Dedifferentiated amniotic fluid mesenchymal stem cell (primary cell): ENCODE measurements around the gene PEAR1.

ENCODE experiments used
- DNase-seq: peaks from one replicate; pipeline ENCODE4 v3.0.0-alpha.2; 2016; ENCODE audit errors: extremely low spot score

Gene PEAR1

DNA sequence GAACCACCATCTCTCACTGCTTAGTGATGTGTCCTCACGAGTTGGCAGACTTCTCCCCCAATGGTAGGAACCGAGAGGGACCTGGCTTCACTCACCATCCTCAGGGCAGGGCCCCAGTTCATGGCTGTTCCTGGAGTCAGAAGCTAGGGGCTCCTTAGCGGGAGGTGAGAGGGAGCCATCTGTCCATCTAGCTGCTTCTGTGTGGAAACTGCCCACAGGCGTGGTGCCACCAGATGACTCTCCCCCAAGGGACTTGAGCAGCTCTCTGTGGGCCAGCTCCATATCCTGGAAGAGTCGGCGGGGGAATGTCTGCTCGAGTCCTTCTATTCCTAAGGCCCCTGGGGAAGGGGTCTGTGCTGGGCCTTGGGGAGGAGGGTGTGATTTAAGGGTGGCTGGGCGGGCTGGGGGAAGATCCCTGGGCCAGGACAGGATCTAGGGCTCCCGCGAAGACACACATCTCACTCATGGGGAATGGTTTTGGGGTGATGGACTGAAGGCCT, 43.3 kb downstream of the PEAR1 start:
- DNase-seq = no peak

DNA sequence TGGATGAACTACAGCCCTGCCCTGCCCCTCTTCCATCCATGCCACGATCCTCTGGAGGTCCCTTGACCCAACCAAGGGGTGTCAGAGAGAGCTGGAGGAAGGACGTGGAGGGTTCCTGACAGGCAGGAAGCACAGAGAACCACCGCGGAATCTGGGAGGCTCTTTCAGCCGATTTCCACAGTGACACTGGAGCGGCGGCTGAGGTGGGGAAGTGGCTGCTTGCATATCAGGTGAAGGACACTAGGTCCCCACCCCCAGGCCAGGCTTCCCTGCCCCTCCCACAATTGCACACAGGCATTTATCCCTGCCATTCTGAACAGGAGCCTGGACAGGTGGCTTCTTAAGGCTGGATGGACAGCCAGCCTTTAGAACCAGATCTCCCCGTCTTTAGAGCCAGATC, 44.4 kb downstream of the PEAR1 start:
- no peak for DNase-seq

DNA sequence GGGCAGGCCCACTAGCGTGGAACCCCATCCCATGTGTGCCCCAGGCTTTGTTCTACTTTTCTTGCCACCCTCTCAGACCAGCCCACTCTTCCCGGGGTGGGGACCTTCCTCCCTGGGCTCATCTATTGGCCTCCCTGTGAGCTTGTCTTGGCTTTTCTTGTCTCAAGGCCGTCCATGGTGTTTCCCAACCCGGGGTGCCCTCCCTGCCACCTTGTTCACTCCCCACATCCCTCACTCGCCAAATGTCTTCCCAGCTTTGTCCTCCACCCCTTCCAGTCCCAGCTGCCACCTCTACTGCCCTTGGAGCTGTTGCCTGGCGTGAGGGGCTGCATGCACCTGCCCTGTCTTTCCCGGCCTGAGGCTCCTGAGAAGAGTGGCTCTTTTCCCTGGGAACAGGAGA, 45.3 kb downstream of the PEAR1 start:
- no peak for DNase-seq

DNA sequence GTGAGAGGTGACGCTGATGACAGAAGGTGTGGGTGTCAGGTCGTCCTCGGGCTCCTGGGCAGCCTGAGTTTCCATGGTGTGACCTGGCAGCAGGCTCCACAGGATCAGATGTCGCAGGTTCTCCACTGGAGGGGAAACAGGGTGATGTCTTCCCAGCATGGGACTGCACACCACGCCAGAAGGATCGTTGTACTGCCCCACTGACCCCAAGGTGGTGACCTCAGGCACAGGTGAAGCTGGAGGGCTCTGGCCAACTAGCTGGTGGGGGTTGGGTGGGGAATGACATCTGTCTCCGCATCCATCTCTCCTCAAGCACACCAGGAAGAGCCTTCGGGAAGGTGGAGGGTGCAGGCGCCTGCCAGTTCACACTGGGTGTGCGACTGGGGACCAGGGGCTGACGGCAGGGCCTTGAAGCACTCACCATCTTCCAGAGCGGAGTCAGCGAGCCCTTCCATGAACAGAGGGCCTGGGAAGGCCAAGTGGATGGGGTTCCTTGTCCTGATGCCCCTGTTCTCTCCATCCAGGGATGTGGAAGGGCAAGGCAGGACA, 46.3 kb downstream of the PEAR1 start:
- no peak for DNase-seq

DNA sequence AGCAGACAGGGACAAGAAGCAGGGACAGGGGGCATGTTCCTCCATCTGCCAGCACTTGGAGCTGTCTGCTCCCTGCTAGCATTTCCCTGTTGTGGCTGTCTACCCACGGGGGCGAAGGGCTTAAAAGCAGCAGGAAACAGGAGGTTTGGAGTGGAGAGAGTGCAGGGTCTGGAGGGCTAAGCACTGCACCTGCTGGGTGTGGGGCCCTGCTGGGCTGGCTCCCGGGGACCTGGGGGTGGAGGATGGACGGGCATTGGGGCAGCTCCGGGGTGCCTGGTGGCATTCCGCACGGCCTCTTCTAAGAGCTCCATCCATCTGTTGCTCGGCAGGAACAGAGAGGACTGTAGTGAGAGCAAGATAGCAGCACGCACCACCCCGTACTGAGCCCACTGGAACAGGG, 48.2 kb downstream of the PEAR1 start:
- DNase-seq = no peak

DNA sequence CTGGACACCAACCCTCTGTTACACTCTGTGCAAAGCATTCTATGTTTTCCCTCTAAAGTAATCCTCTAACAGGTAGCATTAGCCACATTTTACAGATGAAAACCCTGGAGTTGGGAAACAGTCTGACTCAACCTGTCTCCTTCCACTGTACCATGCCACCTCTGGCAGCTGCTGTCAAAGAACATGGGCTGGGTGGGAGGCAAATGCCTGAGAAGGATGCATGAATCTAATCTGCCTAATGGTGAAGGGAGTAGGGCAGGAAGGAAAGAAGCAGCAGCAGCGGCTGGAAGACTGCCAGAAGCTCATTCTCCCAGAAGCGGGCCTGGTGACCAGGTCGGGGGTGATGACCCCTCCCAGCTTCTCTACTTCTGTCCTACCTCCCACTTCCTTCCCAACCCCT, 48.7 kb downstream of the PEAR1 start:
- no peak for DNase-seq

DNA sequence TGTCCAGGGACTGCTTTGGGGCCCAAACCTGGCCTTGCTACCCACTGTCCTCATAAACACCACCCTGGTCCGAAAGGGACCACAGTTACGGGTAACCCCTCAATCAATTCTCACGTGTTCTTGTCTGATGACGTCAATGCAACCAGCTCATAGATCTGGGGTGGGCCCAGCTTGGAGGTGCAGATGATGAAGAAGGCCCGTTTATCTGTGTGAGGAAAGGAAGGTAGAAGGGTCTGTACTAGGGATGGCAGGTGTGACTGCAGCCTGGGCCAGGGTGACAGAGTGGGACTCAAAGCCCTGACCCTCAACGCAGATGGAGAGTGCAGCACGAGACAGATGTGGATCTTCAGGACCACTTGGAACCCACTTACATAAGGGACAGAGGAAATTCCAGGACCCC, 49.1 kb downstream of the PEAR1 start:
- DNase-seq = no peak

DNA sequence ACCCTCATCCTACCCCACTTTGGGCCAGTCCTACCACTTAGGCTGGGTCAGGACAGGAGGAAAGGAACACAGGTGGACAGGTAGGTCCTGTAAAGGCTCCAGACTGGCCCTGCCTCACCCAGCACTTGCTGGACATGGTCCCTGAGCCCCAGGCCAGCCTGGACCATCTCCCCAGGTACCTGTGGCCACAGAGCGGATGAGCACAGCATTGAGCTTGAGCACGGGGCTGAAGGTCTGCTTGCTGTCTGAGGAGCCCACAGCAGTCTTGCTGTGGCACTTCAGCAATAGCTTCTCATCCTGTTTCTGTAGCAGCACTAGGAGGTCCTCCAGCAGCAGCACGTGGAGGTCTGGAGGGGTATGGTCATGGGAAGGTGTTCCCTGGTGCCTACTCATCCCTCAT, 50.2 kb downstream of the PEAR1 start:
- DNase-seq = no peak

DNA sequence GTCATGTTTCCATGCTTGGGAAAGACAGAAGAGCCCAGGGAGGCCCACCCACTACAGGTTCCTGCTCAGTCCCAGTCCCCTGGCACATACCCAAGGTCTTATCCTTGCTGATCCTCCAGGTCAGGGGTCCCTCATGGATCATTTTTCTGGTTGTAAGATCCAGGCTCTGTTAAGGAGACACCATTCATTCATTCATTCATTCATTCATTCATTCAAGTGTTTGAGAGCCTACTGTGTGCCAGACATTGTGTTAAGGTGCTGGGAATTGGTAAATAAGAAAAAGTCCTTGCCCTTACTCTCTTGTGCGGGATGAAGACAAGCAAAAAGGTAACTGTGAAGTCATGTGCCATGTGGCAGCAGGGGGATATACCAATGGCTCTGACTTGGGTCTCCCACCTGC, 50.8 kb downstream of the PEAR1 start:
- no peak for DNase-seq

DNA sequence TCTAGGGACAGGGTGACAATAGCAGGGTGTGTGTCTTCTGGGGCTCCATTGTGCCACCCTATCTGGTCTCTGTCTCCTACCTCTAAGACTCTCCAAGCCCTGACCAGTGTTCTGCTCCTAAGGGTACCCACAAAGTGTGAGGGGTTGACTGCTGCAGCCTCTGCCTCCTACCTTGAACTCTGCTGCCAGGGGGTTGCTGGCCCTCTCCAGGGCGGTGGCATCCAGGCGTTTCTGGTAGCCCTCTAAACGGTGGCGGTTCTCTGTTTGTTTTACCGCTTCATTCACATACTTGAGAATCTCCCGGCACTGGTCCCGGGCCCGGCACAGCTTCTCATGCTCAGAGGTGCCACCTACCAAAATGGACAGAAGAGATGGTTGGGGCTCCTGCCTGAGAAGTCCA, 51.3 kb downstream of the PEAR1 start:
- no peak for DNase-seq

DNA sequence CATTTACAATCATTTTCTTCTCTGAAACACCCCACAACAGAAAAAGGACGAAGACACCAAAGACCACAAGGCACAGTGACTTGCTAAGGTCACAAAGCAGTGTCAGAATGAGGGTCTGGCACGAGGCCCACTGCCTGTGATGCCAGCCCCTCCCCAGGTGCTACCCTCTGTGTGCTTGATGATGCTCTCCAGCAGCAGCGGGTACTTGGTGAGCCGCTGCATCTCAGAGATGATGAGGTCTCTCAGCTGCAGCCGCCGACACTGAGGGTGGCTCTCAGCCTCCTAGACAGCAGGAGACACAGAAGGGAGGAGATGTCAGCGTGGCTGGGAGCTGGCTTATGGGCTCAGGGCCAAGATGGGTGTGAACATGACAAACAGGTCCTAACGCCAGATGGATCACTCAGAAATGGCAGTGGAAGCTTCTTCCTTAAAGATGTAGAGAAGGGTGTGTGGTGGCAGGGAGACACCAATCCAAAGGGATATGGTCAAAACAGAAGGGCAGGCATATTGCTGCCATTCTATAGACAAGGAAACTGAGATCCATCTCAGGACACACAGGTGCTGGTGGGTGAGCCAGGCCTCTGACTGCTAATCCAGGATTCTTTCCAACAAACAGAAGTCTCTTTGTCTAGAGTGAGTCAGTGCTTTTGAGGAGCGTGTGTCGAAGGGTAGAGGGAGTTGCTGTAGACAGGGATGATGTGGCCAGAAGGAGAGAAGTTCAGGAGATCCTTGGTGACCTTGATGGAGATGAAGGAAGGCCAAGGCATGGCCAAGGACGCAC, 52.6 kb downstream of the PEAR1 start:
- no peak for DNase-seq

DNA sequence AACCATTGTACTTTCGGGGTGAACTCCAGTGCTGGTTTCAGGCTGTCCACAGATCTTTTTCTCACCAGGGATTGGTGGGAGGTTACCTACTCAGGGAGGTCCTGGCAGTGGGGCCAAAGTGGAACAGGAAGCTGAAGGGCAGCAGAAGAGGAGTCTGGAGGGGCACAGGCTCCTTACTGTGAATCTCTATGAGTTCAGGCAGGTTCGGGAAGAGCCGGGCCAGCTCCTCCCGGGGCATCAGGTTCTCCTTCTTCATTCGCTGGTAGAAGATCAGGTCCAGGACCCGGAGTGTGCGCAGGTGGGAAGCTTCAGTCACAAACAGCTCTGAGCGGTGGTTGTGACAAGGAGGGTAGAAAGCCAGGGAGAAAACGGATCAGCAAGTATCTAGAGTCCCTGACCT, 53.6 kb downstream of the PEAR1 start:
- no peak for DNase-seq

DNA sequence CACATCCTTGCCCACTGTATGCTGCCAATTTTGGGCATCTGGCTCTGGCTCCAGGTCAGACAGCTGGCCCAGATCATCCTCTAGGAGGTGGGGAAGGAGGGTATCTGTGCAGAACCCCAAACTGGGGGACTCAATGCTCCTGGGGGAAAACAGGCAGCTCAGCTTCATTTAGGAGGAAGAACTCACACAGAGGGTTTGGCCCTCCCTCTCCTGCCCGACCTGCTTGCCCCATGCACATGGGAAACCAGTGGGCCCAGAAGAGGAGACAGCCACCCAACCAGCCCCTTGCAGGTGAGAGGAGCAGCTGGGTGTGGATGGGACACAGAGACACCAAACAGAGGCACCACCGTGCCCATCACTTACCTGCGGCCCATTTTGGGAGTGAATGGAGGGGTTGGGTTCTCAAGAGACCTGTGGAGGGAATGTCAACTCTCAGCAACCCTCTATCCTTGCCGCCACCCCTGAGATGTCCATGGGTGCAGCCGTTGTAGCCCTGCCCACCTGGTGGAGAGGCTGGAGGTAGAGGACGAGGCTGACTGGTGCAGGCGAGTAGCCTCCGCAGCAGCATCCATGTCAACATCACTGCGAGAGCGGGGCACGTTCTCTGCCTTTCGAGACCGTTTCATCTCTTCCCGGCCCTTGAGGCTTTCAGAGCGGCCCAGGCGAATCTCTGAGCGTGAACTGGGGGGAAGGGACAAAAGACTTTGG, 54.5 kb downstream of the PEAR1 start:
- DNase-seq = no peak

DNA sequence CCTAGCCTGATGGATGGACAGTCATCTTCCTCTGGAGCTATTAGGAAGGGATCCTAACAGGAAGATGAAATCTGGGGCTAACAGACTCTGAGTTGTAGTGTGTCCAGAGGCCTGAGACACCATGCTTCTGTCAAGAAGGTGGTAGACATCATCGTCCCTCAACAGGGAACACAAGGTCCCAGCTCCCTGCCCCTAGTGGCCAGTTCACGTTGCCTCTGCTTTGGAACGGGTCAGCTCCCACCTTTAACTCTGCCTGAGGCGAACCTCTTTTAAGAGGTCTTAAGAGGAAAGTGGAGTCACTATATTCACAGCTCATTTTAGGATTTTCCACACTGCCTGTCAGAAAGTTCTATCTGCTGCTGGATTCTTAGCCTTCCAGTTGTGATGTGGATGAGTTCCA, 55.2 kb downstream of the PEAR1 start:
- no peak for DNase-seq

DNA sequence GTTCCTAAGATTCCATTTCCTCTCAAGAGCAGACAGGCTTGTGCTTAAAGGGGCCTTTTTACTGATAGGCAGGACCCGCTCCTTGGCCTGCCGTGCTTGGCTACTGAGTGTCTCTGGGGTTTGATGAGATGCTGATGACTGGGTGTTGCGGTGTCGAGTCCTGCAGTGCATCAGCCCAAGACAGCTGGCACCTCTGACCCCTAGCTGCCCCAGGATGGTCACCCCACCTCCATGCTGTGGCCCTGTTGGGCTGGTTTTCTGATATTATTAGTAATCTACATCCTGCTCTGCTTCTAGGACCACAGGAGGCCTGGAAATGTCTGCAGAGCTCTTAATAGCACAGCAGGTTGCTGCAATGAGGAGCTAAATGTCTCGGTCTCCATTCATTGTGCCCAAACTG, 55.6 kb downstream of the PEAR1 start:
- DNase-seq = no peak

DNA sequence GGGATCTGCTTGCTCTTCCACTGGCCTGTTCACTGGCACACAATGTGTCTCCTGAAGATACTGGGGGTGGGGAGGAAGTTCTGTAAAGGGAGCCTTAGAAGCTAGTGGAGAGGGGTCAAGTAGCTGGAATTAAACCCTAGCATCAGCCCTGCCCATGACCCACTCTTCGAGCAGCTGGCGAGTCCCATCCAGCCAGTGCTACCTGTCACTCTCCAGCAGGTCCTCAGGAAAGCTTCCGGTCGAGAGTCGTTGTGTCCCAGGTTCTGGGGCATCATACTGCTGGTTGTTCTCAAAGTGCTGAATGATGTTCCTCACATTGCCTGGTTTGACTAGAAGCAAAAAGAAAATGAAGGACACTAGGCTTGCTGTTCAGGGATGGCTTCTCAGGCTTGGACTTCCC, 57.9 kb downstream of the PEAR1 start:
- no peak for DNase-seq

DNA sequence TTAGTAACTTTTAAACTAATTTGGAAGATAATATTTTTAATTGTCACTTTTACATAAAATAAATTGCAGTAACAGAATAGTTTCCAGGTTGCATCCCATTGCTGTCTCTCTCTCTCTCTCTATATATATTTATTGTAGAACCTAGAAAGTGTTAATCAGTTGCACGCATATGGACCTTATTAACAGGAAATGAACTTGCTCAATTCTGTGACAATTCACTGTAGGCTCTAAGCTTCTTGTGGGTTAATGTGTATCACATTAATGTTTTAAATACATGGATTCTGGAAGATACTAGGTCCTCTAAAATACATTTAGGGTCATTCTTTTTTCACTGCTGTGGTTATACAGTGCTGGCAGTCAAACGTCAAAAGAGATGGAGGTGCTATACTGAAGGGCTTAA, 60.1 kb downstream of the PEAR1 start:
- no peak for DNase-seq

DNA sequence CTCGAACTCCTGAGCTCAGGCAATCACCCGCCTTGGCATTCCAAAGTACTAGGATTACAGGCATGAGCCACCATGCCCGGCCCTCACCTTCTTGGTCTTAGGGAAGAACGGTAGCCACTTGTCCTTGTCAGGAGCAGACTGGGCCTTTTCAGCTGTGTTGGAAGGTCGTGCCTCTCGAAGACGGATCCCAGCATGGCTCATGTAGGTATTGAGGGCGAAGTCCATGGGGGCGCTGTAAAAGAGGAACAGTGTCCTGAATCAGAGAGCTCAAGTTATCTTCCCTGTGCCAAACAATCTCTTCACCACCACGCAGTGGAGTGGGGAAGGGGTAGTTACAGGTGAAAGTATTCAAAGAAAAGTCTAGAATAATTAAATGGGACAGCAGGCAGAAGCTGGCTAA, 62.8 kb downstream of the PEAR1 start:
- no peak for DNase-seq

DNA sequence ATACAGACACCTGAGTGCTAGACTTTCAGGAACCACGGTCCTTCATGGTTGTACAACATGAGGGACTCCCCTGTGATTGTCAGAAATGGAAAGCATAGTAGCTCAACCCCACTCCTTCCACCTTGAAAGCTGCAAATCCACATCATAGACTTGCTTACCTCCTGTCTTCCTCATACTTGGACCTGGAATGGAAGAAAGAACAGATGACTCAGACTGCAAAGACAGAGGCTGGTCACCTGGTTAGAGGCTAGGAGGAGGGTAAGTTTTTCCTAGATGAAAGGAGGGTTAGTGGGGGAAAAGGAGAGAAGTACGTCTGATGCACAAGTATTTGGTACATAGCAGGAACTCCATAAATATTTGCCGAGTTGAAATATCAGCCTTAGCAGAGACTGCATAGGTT, 64.1 kb downstream of the PEAR1 start:
- DNase-seq = no peak

DNA sequence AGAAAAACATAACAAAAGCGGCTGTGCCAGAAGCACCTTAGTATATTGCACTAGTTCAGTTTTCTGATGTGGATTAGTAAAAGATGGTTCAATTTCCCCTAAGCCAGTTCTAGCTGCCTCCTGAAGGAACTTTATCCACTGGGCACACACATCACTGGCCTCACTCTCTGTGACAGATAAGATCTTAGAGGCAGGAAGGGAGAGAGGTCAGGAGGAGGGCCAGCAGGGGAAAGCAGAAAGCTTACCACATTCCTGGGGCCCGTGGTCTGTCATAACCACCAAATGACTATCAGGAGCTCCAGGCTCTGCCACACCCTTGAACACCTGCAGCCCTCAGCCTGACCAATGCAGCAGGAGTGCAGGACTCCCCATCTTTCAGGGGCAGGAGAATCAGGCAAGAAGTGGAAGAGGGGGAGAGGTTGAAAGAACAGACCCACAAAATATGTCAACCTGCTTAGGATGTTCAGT, 64.8 kb downstream of the PEAR1 start:
- no peak for DNase-seq

DNA sequence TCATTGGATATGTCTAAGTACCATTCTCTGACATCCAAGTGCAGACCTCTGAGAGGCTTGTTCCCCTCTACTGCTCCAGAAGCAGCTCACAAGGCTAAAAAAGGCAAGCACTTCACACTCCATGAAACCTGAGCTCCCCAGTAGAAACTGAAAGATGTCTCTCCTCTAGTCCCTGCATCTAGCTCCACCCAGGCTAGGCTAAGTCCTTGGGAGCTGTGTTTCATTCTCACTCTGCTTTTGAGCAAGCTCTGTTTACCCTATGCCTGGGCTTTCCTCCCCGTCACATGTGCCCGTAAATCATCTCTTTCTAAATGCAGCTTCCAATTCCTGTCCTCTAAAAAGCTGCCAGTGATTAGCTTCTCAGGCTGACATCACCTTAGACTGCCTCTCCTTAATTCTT, 65.9 kb downstream of the PEAR1 start:
- DNase-seq = no peak

DNA sequence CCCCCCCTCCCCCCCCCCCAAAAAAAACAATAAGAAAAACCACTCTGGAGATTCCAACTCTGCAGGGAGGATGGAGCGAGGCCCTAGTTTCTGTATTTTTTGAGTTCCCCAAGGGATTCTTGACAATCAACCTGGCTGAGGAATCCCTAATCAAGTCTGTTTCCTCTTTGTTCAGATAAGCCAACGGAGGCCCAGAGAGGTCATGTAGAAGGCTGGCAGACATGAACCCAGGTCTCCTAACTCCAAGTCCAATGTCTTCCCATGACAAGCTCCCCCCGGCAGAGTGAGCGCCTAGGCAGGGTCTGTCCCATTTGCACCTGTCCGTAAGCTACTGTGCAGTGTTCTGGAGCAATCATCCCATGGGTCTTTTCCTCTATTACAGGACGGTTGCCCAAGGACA, 66.4 kb downstream of the PEAR1 start:
- no peak for DNase-seq

DNA sequence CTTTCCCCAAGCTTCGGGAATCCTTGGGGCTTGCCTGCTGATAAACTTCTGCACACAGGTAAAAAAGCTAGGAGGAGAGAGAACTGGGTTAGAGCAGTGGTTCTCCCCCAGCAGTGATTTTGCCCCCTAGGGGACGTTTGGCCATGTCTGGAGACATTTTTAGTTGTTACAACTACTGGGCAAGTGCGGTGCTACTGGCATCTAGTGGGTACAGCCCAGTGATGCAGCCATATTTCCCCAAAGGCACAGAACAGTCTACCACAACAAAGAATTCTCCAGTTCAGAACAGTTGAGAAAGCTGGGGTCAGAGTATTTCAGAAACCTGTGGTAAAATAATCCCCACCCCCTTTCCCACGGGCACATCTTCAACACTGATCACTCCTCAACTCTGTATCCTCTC, 68.2 kb downstream of the PEAR1 start:
- no peak for DNase-seq
